Stimulated activated CD8-positive, alpha-beta memory T cell treated with anti-CD3 and anti-CD28 coated beads, Interleukin-15, amount 100 ng/mL, for 1 hour (primary cell): ENCODE data around the gene GAPDHS.

Experiments used
- DNase-seq: peaks from one replicate; pipeline ENCODE4 v3.0.0-alpha.2; 2020; ENCODE audit warnings: low read depth

Gene GAPDHS

DNA sequence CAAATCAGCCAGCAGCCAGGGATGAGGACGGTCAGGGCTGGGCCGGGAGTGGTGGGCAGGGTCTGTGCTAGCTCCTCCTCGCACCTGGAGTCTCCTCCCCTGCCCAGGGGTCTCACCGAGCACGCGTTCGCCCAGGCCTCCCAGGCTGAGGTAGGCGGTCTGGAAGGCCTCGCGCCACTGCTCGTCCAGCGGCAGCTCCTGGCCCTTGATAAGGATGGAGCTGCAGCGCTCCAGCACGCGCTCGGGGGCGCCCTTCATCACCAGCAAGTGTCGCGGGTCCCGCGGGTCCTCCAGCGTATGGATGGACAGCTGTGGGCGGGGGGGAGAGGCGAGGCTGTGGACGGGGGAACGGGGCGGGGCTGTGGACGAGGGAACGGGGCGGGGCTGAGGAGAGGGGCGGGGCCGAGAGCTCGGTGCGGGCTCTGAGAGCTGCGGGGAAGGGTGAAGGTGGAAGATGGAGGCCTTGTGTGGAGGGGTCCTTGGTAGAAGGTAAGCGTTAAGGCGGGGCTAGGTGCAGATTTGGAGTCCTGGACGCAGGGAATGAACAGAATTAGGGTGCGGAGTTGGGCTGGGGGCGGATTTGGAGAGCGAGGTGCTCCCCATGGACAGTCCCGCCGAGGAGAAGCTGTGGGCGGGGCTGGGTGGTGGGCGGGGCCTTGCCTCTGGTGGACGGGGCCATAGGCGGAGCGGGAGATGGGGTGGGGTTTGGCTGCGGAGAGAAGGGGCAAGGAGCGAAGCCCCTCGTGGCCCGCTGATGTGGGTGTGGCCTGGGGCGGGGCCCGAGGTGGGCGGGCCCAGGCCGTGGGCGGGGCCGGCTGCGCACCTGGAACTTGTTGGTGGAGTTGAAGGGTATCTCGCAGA, 24.5 kb downstream of the GAPDHS start:
- peak; percentile 20 for DNase-seq

DNA sequence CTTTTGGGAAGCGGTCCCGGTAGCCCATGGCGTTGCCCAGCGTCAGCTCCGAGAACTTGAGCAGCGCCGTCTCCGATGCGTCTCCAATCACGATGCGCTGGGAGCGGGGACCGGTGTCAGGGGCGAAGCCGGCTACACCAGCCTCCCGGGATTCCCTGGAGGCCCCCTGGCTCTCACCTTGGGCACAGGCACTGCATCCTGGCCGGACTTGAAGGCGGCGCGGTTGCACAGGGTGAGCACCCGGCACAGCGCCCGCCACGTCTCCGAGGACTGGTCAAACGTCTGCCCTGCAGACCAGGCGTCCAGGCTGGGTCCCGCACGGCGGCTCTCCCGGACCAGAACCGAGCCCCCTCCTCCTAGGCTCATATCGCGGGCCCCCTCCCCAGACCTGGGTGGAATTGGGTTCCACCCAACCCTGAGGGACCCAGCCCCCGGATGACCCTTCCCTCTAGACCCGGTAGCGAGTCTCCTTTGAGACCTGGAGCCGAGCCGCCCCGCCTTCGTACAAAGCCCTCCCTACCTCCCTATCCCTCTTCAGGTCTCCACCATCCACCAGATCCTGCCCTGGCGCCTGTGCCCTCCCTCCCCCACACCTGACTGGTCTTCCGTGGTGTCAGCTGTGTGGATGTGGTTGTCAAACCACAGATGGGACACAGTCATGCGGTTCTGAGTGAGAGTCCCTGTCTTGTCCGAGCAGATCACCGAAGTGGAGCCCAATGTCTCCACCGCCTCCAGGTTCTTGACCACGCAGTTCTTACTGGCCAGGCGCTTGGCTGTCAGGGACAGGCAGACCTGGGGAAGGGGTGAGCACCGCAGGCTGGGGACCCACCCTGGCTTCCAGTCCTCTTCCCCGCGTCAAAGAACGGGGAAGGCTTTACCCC, 25.4 kb downstream of the GAPDHS start:
- no peak for DNase-seq

DNA sequence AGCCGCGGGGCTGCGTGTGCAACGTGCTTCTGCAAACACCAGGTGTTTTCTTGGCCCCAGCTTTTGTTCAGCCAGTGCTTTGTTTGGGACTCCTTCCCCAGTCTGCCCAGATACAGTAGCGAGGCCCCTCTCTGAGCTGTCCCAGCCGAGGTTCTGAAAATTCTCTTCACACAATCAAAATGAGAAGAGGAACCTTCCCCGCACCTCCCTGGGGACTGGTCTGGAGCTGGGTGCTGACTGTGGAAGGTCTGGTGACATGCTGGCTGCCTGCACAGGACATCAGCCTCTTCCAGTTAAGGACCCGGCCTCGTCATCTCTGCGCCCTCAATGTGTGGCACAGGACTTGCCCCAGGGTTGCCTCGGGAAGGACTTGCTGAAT, 26.0 kb downstream of the GAPDHS start:
- no peak for DNase-seq

DNA sequence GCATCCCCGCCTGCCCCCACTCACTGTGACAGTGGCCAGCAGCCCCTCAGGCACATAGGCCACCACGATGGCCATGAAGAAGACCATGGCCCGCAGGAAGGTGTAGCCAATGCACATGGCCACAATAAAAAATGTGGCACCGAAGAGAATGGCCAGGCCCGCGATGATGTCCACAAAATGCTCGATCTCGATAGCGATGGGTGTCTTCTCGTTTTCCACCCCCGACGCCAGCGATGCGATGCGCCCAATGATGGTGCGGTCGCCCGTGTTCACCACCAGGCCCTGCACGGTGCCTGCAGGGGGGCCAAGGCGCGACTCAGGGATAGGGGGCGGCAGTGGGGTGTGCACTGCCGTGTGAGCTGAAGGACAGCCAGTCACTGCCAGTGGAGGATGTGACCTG, 26.5 kb downstream of the GAPDHS start:
- no peak for DNase-seq

DNA sequence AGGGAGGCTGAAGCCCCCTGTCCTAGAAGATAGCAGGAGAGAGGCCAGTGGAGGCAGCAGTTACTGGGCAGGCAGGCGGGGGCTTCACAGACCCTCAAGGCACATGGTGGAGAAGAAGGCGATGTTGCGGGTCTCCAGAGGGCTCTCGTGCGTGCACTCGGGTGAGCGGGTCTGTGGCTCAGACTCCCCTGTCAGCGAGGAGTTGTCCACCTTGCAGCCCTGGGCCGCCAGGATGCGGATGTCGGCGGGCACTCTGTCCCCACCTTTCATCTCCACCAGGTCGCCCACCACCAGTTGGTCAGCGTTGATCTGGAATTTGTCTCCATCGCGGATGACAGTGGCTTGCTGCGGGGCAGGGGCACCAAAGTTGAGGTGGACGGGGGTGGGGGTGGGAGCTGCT, 27.0 kb downstream of the GAPDHS start:
- no peak for DNase-seq

DNA sequence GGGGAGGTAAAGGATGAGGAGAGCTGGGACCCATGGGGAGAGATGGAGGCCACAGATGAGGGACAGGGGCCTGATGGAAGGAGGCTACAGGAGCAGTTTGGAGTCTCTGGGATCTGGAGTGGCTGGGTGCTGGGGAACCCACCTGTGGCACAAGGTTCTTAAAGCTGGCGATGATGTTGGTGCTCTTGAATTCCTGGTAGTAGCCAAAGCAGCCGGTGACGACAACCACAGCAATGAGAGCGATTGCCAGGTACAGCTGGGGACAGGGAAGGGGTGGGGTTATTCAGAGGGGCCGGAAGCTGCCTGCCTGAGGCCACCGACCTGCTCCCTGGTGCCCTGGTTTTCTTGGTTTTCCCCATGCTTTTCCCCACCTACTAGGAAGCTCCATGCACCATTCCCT, 27.4 kb downstream of the GAPDHS start:
- no peak for DNase-seq

DNA sequence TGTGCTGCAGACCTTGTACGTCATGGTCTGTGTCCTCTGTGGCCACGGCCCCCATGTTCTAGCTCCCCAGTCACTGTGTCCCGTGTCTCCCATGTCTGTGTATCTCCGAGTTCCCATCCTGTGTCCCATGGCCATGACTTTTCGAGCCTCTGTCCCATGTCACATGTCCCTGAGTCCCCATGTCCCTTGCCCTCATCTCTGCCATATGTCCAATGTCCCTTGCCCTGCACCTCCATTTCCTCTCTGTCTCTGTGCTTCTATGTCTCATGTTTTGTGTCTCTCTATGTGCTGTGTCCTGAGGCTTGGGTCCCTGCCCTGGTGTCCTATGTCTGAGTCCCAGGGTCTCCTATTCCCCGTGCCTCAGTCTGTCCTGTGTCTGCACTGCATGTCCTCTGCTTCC, 28.2 kb downstream of the GAPDHS start:
- no peak for DNase-seq

GRCh38 chr19:35562336-35562735, 29.1 kb downstream of the GAPDHS start:
- no peak for DNase-seq

DNA sequence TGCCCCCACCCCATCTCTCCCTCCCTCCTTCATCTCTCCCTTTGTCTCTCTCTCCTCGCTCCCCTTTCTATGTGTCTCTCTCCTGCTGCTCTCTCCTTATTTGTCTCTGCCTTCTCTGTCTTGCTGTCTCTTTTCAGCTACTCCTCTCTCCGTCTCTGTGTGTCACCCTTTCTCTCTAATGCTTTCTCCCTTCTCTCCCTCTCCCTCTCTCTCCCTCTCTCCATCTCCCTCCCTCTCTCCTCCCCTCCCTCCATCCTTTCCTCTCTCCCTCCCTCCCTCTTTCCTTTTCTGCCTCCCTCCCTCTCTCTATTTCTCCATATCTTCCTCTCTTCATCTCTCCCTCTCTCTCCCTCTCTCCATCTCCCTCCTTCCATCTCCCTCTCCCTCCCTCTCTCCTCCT, 29.5 kb downstream of the GAPDHS start:
- no peak for DNase-seq

- no peak for DNase-seq
Observed at GRCh38 chr19:35563207-35563829, 30.1 kb downstream of the GAPDHS start, which contains the start of gene ATP4A. Gene ATP4A (minus strand): TSS chr19:35563658. CDS start chr19:35563629, 29 bp downstream.

DNA sequence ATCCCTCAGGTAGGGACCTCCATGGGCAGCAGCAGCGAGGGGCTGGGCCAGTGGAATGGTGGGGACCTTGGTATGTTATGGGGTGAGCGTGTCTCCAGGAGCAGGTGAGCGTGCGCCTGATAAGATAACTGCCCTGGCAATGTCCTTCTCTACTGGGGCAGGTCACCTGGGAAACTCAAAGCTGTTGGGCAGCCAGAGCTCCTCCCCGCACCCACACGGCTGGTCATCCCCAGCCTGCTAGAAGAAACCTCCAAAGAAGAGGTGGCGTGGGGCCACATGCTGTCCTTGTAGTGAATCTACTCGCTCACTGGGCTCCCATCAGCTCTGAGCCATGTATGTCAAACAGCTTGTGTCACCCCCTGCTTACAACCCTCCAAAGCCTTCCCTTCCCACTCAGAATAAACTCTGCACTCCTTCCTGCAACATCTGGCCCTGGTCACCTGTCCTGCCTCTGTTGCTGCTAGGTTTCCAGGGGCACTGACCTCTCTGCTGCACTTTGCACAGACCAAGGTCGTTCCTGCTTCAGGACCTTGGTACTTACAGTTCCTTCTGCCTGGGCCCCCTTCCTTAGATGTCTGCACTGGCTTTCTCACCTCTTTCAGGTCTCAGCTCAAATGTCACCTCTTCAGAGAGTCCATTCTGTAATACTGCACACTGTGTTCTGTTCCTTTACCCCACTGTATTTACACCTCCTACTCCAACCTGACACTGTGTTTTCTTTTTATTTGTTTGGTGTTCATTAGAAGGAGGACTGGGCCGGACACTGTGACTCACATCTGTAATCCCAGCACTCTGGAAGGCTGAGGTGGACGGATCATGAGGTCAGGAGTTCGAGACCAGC, 32.0 kb downstream of the GAPDHS start:
- DNase-seq = no peak

DNA sequence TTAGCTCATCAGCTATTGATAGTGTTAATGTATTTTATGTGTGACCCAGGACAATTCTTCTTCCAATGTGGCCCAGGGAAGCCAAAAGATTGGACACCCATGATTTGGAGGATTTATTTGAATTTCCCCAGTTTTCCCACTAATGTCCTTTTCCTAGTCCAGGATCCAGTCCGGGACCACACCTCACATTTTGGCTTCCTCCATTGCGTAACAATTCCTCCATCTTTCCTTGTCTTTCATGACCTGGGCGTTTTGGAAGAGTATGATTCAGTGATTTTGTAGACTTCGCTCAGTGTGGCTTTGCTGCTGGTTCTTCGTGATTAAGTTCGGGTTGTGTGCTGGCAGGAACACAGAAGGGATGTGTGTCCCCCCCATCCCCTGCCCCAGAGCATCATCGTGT, 33.5 kb downstream of the GAPDHS start:
- no peak for DNase-seq

GRCh38 chr19:35569281-35569781, 36.1 kb downstream of the GAPDHS start:
- no peak for DNase-seq

- no peak for DNase-seq
Observed at GRCh38 chr19:35571406-35571965, 38.2 kb downstream of the GAPDHS start.

DNA sequence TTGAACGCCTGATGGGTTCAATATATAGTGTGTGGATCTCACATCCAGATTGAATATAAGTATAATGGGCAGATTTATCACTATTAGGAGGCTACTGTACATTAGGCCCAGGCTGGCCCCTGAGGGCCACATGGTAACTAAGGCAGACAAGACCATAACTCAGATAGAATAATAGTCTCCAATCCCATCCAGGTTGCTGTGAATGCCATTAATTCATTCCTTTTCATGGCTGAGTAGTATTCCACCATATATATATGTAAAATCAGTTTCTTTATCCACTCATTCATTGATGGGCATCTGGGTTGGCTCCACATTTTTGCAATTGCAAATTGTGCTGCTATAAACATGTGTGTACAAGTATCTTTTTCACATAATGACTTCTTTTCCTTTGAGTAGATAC, 44.7 kb downstream of the GAPDHS start:
- DNase-seq = no peak

DNA sequence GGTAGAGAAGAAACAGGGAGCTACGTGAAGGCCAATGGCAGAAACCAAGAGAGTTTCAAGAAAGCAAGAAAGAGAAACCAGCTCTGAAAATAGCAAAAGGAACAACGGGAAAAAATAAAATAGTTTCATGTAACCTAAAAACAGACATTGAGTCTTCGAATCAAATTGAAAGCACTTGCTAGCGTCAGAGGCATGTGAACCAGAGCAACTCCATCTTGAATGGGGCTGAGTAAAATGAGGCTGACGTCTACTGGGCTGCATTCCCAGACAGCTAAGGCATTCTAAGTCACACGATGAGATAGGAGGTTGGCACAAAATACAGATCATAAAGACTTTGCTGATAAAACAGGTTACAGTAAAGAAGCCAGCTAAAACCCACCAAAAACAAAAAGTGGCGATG, 45.5 kb downstream of the GAPDHS start:
- DNase-seq = no peak

DNA sequence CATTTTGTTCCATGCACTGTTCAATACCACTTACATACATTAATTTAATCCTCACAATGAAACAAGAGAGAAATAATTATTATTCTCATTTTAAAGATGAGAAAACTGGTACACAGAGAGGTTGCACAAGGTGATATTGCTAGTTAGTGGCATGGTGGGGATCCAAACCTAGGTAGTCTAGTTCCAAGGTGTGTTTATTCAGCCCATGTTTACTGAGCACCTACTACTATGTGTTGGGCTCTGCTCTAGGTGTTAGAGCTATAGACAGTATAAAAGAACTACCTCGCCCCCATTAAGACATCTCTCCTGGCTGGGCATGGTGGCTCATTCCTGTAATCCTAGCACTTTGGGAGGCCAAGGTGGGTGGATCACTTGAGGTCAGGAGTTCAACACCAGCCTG, 49.5 kb downstream of the GAPDHS start:
- DNase-seq = no peak

DNA sequence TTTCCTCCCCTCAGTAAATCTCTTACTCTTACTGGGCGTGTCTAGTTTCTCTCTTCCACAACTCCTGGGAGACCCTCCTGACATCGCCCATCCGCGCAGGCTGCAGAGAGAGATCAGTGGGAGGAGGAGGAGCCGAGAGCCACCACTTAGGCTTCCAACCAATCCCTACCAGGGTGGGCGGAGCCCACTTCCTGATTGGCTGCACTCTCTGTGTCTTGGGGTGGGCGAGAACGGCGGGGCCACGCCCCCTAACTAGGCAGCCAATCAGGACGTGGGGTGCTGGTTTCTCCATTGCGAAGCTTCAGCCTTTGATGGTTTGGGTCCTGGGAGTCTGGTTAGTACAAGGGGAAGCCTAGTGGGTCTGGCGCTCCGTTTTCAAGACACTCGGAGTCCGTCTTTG, 52.6 kb downstream of the GAPDHS start, which contains the start of gene PMIS2:
Gene PMIS2, plus strand, starts transcription at position 326 of the 400 bp plus-strand sequence. CDS start 87 bp downstream, outside the sequence.
- no peak for DNase-seq

DNA sequence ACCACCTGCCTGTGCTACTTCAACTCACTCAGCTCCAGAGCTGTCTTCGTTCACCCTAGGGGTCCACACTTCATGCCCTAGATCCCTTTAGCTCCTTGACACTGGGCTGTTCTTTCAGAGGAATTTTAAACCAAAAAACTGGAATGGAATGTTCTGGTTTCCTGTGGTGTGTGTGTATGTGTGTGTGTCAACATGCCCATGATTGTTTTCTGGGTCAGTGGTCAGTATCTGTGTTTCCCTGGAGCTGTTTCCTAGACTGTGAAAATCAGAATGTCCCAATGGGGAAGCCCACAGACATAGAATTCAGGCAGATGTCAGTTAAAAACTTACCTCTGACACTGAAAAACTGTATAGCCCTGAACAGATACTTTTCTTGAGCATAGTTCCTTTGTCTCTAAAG, 54.1 kb downstream of the GAPDHS start:
- DNase-seq = no peak

- no peak for DNase-seq
Observed at GRCh38 chr19:35590875-35591274, 57.6 kb downstream of the GAPDHS start.

GRCh38 chr19:35592226-35592625, 59.0 kb downstream of the GAPDHS start:
- DNase-seq = no peak
